ENCODE data around the gene MFAP2. TPM values are rescaled to one million over a fixed set of nuclear protein-coding genes. Genes with fewer than 3 reads are reported as not detected.
A peak's percentile ranks its signal among the peaks of the same experiment; 100 is the strongest.

Gene MFAP2
- total RNA-seq, 1 donor from 2014 or later, result 83.4 TPM

DNA sequence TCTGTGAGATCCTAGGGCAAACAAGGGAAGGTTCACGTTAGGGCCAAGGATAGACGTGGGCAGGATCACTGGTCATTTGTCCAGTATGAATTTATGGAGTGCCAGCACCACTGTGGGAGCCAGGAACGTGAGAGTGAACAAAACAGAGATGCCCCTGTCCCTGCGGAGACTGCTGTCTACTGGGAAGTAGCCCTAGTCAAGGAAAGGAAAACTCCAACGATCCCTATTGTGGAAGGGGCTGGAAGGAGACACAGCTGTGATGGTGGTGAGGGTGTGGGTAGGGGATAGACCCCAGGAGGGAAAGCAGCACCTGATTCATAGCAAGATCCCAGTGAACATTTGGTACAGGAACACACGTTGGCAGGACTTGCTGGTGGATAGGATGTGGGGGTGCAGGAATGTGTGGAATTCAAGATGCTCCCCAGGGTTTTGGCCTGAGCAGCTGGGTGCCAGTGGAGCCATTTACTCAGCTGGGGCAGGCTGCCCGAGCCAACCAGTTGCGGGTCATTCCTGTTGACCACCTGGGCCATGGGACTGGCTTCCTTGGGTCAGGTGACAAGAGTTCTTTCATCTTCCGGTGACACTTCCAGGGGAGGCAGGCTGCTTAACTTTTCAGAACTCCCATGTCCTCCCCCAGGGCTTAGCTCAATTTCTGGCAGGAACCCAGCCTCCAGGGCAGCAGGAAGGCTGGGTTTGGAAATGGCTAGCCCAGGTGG, 32.5 kb upstream of the MFAP2 start:
- Mint-ChIP-seq H3K27ac (ENCODE audit: unreplicated experiment) (no peak overlapping the region), H3K4me3 (peak overlapping the region; percentile 44), H3K9me3 (no peaks in the 10 kb centered on the region), H3K4me1 (peaks cover 25% of the 10 kb centered on the region), H3K27me3 (ENCODE audit: low read depth) (peaks cover 7% of the 10 kb centered on the region), H3K36me3 (ENCODE audit: low read depth) (peaks cover 3% of the 10 kb centered on the region)
- TF ChIP-seq, protein P1, sequence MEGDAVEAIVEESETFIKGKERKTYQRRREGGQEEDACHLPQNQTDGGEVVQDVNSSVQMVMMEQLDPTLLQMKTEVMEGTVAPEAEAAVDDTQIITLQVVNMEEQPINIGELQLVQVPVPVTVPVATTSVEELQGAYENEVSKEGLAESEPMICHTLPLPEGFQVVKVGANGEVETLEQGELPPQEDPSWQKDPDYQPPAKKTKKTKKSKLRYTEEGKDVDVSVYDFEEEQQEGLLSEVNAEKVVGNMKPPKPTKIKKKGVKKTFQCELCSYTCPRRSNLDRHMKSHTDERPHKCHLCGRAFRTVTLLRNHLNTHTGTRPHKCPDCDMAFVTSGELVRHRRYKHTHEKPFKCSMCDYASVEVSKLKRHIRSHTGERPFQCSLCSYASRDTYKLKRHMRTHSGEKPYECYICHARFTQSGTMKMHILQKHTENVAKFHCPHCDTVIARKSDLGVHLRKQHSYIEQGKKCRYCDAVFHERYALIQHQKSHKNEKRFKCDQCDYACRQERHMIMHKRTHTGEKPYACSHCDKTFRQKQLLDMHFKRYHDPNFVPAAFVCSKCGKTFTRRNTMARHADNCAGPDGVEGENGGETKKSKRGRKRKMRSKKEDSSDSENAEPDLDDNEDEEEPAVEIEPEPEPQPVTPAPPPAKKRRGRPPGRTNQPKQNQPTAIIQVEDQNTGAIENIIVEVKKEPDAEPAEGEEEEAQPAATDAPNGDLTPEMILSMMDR (conservative IDR thresholded peaks at IDR 0.05), result no peak
- DNase-seq (ENCODE audit: low read depth, low spot score), result no peak

DNA sequence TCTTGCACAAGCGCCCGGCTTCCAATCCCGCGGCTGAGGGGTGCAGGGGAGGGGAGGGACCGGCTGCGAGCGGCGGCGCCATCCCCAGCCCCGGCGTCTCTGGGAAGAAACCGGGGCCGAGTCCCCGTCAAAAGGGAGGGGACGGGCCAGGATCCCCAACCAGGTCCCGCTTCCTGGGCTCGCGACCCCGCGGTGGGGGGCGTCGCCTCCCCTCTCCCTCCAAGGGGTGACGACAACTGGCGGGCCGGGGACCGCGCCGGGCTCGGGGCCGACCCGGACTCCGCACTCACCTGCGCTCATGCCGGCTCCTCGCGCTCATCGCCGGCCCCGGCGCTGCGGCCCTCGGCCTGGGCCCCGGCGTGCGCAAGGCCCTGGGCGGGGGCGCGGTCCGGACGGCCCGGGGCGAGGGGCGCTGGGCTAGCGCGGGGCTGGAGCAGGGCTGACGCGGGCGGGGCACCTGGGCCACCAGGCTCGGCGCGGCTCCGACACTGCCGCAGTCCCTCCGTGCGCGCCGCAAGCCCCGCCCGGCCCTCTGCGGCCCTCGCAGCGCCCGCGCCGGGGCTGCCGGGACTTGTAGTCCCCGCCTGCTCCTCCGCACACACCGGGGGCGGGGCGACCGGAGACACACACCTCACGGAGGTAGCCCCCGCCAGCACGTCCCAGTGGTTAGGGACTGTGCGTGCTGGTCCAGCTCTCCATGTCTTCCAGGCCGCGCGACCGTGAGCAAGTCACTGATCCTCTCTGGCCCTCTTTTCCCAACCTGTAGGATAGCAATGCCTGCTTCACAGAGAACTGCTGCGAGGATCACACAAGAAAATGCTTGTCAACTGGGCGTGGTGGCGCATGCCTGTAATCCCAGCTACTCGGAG, 31.3 kb upstream of the MFAP2 start, which contains the start of gene ATP13A2:
Gene ATP13A2 (minus strand): TSS at position 490 of the 869 bp plus-strand sequence. CDS start 190 bp downstream, at position 300.
- peaks cover 25% of the 10 kb centered on the region for H3K4me1 Mint-ChIP-seq
- peak within 1 kb of the TSS; percentile 90 for H3K4me3 Mint-ChIP-seq
- no peak within 1 kb of the TSS for H3K27ac Mint-ChIP-seq (ENCODE audit: unreplicated experiment)
- H3K9me3 Mint-ChIP-seq, result no peaks in the 10 kb centered on the region
- peaks cover 3% of the 10 kb centered on the region for H3K36me3 Mint-ChIP-seq (ENCODE audit: low read depth)
- peak; percentile 61 for DNase-seq (ENCODE audit: low read depth, low spot score)
- TF ChIP-seq, protein P1 (conservative IDR thresholded peaks at IDR 0.05), result no peak
- peaks cover 7% of the 10 kb centered on the region for H3K27me3 Mint-ChIP-seq (ENCODE audit: low read depth)

DNA sequence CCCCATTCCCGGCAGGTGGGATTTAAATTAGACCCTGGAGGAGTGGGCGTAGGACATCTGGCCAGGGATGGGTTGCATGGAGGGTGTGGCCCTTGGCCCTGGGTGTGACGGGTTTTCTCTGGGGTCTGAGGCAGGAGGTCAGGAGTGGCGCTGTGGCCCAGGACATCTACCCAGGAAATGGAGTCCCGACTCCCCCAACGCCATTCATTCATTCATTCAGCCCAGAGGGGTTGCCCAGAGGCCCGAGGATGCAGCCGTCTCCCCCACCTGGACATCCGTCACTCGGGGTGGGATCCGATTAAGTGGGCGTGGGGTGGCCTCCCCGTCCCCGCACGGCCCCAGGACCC, 30.6 kb upstream of the MFAP2 start:
- Mint-ChIP-seq H3K36me3 (ENCODE audit: low read depth) (no peaks in the 10 kb centered on the region), H3K27me3 (ENCODE audit: low read depth) (peaks cover 7% of the 10 kb centered on the region), H3K9me3 (no peaks in the 10 kb centered on the region), H3K4me3 (peak overlapping the region; percentile 88), H3K4me1 (peaks cover 21% of the 10 kb centered on the region), H3K27ac (ENCODE audit: unreplicated experiment) (no peak overlapping the region)
- TF ChIP-seq, protein P1 (conservative IDR thresholded peaks at IDR 0.05), result no peak
- no peak for DNase-seq (ENCODE audit: low read depth, low spot score)

DNA sequence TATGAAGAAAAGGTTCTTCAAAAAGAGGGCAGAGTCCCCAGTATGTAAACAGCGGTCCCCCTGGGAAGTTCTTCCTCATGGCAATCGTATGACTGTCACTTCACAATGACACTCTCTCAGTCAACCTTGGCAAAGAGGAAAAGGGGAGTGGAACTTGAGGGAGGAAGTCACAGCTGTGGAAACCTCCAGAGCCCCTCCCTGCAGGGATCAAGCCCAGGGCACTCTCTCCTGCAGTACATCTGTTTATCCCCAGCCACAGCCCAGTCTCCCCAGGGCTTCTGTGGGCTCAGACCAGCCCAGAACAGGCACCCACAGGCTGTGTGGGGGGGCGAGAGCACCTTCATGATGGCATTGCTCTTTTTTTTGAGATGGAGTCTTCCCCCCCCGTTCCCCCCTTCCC, 29.3 kb upstream of the MFAP2 start:
- Mint-ChIP-seq H3K36me3 (ENCODE audit: low read depth) (no peaks in the 10 kb centered on the region), H3K27ac (ENCODE audit: unreplicated experiment) (no peak overlapping the region), H3K27me3 (ENCODE audit: low read depth) (peaks cover 7% of the 10 kb centered on the region), H3K9me3 (no peaks in the 10 kb centered on the region), H3K4me3 (peak overlapping the region; percentile 72), H3K4me1 (peaks cover 17% of the 10 kb centered on the region)
- no peak for DNase-seq (ENCODE audit: low read depth, low spot score)
- TF ChIP-seq, protein P1 (conservative IDR thresholded peaks at IDR 0.05), result no peak

DNA sequence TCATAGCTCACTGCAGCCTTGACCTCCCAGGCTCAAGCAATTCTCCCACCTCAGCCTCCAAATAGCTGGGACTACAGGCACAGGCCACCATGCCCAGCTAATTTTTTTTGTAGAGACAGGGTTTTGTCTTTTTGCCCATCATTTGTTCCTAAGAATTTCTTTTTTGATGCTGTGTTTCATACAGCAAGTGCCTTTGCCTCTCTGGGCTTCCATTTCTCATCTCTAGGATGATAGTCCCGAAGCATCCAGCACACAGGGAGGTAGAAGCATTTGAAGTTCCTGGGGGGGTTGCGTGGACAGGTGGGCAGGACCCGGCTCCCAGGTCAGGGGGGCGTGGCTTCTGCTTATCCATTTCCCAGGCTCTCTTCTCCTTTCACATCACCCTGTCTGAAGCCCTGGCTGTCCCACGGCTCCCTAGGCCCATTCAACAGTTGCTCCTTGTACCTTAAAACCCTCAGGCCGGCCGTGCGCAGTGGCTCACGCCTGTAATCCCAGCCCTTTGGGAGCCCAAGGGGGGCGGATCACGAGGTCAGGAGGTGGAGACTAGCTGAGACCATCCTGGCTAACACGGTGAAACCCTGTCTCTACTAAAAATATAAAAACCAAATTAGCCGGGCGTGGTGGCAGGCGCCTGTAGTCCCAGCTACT, 27.9 kb upstream of the MFAP2 start:
- Mint-ChIP-seq H3K27me3 (ENCODE audit: low read depth) (peaks cover 7% of the 10 kb centered on the region), H3K27ac (ENCODE audit: unreplicated experiment) (no peak overlapping the region), H3K4me1 (peaks cover 17% of the 10 kb centered on the region), H3K36me3 (ENCODE audit: low read depth) (no peaks in the 10 kb centered on the region), H3K9me3 (no peaks in the 10 kb centered on the region), H3K4me3 (no peak overlapping the region)
- TF ChIP-seq, protein P1 (conservative IDR thresholded peaks at IDR 0.05), result no peak
- DNase-seq (ENCODE audit: low read depth, low spot score), result no peak

Data from neural crest cell (in vitro differentiated cells).